ENCODE results near the gene TUBB.

Gene TUBB

DNA sequence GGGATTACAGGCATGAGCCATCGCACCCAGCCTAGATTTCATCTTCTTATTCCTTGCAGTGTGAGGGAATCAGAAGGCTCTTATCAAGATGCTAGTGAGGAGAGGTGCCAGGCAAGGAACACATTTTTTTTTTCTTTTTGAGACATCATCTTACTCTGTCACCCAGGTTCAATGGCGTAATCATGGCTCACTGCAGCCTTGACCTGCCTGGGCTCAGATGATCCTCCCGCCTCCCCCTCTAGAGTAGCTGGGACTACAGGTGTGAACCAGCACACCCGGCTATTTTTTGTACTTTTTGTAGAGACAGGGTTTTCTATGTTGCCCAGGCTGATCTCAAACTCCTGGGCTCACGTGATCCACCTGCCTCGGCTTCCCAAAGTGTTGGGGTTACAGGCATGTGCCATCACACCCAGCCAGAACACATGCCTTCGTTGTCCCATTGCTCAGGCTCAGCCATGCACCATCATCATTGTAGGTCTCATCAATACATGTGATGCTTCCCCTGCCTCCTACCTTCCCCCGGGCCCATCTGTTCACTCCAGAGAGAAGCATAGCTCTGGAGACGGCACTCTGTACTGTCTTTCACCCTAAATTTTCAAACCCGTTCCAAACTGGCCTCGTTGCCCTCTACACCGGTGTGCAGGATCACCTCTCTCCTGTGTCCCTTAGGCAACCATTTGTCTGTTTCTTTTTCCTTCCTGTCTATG is 12.2 kb downstream of the TUBB start:
- POLR2A ChIA-PET, result interaction anchor here (1.4 to 4.3 kb wide), 3 partner anchors 10 to 53 kb away, joined by 4 to 23 read pairs (median 22); partner anchors contain the start of gene FLOT1
- TF ChIP-seq SUZ12 (IDR thresholded peaks at IDR 0.05), result no peak
- TF ChIP-seq FOXK2 (IDR thresholded peaks at IDR 0.05), result no peak
- no peak for TF ChIP-seq LEF1 (IDR thresholded peaks at IDR 0.05; ENCODE audit: borderline replicate concordance)
- TF ChIP-seq ELF4 (IDR thresholded peaks at IDR 0.05), result no peak
- no peak for TF ChIP-seq FOXM1 (IDR thresholded peaks at IDR 0.05; ENCODE audit: borderline replicate concordance)
- no peak for TF ChIP-seq ARNT (IDR thresholded peaks at IDR 0.05)
- no peak for TF ChIP-seq ZNF384 (IDR thresholded peaks at IDR 0.05)
- TF ChIP-seq, protein P1, sequence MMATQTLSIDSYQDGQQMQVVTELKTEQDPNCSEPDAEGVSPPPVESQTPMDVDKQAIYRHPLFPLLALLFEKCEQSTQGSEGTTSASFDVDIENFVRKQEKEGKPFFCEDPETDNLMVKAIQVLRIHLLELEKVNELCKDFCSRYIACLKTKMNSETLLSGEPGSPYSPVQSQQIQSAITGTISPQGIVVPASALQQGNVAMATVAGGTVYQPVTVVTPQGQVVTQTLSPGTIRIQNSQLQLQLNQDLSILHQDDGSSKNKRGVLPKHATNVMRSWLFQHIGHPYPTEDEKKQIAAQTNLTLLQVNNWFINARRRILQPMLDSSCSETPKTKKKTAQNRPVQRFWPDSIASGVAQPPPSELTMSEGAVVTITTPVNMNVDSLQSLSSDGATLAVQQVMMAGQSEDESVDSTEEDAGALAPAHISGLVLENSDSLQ (IDR thresholded peaks at IDR 0.05), result no peak
- DNase-seq (ENCODE audit: extremely low spot score), result no peak
- CTCF ChIA-PET, result interaction anchor here (1.0 to 4.7 kb wide), 3 partner anchors 52 to 191 kb away, joined by 3 to 88 read pairs (median 13); no protein-coding TSS in a partner anchor

DNA sequence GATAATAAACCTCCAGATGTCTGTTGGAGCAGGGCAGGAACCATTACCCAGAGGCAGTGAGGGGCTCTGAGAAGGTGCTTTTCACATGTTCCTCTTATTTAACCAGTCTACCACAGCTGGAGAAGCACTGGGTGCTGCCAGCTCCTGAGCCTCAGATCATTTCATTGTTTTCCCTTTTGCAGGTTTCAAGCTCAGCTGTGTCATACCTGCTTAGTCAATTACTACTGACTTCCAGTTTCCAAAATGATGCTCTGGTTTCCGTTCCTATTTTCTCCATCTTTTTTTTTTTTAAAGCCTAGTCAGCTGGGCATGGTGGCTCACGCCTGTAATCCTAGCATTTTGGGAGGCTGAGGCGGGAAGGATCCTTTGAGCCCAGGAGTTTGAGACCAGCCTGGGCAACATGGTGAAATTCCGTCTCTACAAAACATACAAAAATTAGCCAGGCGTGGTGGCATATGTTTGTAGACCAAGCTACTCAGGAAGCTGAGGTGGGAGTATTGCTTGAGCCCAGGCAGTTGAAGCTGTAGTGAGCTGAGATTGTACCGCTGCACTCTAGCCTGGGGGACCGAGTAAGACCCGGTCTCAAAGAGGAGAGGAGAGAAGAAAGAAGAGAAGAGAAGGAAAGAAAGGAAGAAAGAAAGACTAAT is 15.6 kb downstream of the TUBB start:
- ChIA-PET CTCF (interaction anchor here (1.0 kb wide), 1 partner anchor 13 kb away, joined by 3 read pairs; no protein-coding TSS in a partner anchor), POLR2A (interaction anchor here (1.5 kb wide), 1 partner anchor 18 kb away, joined by 6 read pairs; the partner anchor contains the start of gene MDC1)
- TF ChIP-seq L3MBTL2 (conservative IDR thresholded peaks at IDR 0.05) (no peak), HDGF (IDR thresholded peaks at IDR 0.05; ENCODE audit: borderline replicate concordance) (no peak), CTBP1 (IDR thresholded peaks at IDR 0.05; ENCODE audit: borderline replicate concordance) (no peak), BHLHE40 (IDR thresholded peaks at IDR 0.05; ENCODE audit: borderline replicate concordance) (no peak), FOXM1 (IDR thresholded peaks at IDR 0.05; ENCODE audit: borderline replicate concordance) (no peak), NFRKB (IDR thresholded peaks at IDR 0.05) (no peak), TARDBP (IDR thresholded peaks at IDR 0.05) (no peak), FOXK2 (IDR thresholded peaks at IDR 0.05) (no peak), SP1 (IDR thresholded peaks at IDR 0.05) (no peak), ARNT (IDR thresholded peaks at IDR 0.05) (no peak), SUZ12 (IDR thresholded peaks at IDR 0.05) (no peak), FOXA1 (IDR thresholded peaks at IDR 0.05) (no peak), ELF4 (IDR thresholded peaks at IDR 0.05) (no peak), ZNF384 (IDR thresholded peaks at IDR 0.05) (no peak), LEF1 (IDR thresholded peaks at IDR 0.05; ENCODE audit: borderline replicate concordance) (no peak)
- TF ChIP-seq, protein P1 (IDR thresholded peaks at IDR 0.05), result no peak

DNA sequence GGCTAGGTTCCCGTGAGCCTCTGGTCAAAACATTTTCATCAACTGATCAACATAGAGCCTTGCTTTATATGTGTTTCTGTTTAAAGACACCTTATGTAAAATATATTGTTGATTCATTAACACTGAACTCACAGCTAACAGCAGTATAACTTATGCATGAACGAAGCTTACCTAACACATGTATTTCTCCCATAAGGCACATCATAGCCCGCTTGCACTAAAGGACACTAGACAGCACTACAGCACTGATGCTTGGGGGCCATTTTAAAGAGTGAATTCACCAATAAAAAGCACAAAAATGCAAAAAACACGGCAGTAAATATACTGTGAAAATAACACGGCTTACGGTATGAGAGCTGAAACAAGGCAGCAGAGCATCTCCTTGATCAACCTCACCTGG is 18.4 kb downstream of the TUBB start:
- no peak for TF ChIP-seq FOXM1 (IDR thresholded peaks at IDR 0.05; ENCODE audit: borderline replicate concordance)
- TF ChIP-seq HDGF (IDR thresholded peaks at IDR 0.05; ENCODE audit: borderline replicate concordance), result no peak
- TF ChIP-seq ZNF384 (IDR thresholded peaks at IDR 0.05), result no peak
- no peak for TF ChIP-seq L3MBTL2 (conservative IDR thresholded peaks at IDR 0.05)
- no peak for TF ChIP-seq ELF4 (IDR thresholded peaks at IDR 0.05)
- DNase-seq (ENCODE audit: extremely low spot score), result no peak
- ChIA-PET POLR2A (interaction anchor here (1.8 kb wide), 1 partner anchor 18 kb away, joined by 5 read pairs; the partner anchor contains the start of gene TUBB), CTCF (interaction anchor here (0.9 kb wide), 1 partner anchor 341 kb away, joined by 3 read pairs; no protein-coding TSS in a partner anchor)

More for the DNA sequence above, 15.6 kb downstream of the TUBB start:
- DNase-seq (ENCODE audit: extremely low spot score), result no peak

DNA sequence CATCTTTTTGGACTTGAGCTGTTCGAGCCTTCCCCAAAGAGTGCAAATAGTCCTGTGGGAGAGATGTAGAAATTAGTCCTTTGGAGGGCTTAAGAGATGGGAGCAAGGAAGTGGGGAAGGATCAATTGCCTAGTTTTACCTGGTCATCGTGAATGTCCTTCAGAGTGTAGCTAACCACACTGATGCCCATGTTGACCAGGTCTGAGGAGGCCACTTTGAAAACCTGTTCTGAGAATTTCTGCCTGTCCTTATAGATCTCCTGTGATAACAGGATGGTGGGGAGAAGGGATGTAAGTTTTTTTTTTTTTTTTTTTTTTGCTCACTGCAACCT is 20.4 kb downstream of the TUBB start:
- TF ChIP-seq, protein P1 (IDR thresholded peaks at IDR 0.05), result no peak
- no peak for TF ChIP-seq NFRKB (IDR thresholded peaks at IDR 0.05)
- no peak for TF ChIP-seq SUZ12 (IDR thresholded peaks at IDR 0.05)
- no peak for TF ChIP-seq ELF4 (IDR thresholded peaks at IDR 0.05)
- no peak for TF ChIP-seq SP1 (IDR thresholded peaks at IDR 0.05)
- TF ChIP-seq FOXM1 (IDR thresholded peaks at IDR 0.05; ENCODE audit: borderline replicate concordance), result no peak
- no peak for TF ChIP-seq FOXK2 (IDR thresholded peaks at IDR 0.05)
- no peak for TF ChIP-seq FOXA1 (IDR thresholded peaks at IDR 0.05)
- no peak for TF ChIP-seq LEF1 (IDR thresholded peaks at IDR 0.05; ENCODE audit: borderline replicate concordance)
- no peak for TF ChIP-seq ZNF384 (IDR thresholded peaks at IDR 0.05)
- POLR2A ChIA-PET, result interaction anchor here (1.0 to 1.8 kb wide), 2 partner anchors 10 to 20 kb away, joined by 3 to 5 read pairs; partner anchors contain the start of gene TUBB
- CTCF ChIA-PET, result no interaction called here
- DNase-seq (ENCODE audit: extremely low spot score), result no peak

DNA sequence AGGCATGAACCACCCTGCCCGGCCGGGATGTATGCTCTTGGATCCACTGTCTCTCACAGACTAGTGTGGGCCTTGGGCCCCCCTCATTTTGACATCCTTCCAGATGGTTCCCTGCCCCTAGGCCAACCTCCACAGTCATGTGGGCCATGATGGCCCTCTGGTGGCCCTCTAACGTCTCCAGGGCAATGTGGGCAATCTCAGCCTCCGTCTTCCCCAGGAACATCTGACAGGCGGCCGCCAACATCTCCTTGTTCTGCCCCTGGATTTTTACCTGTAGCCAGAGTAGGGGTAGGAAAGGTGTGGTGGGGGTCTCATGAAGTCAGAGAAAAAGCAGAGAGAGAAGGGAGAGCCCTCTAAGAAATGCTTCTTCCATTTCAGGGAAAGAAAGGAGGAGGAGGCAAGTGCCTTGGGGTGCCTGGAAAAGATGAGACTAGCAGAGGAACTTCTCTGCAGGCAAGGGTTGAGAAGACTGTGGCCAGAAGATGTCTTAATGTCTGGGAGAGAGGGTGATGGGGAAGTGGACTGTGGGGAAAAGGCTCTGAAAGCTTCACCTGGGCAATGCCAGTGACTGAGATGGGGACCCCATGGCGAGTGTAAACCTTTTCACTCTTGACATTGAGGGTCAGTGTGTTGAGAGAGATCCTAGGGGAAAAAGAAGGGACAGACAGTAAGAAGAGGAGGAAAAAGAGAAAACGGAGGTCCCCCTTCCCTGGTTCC is 21.1 kb downstream of the TUBB start:
- no peak for TF ChIP-seq ARNT (IDR thresholded peaks at IDR 0.05)
- TF ChIP-seq, protein P1 (IDR thresholded peaks at IDR 0.05), result no peak
- TF ChIP-seq SP1 (IDR thresholded peaks at IDR 0.05), result no peak
- no peak for TF ChIP-seq FOXA1 (IDR thresholded peaks at IDR 0.05)
- no peak for TF ChIP-seq TARDBP (IDR thresholded peaks at IDR 0.05)
- TF ChIP-seq SUZ12 (IDR thresholded peaks at IDR 0.05), result no peak
- TF ChIP-seq L3MBTL2 (conservative IDR thresholded peaks at IDR 0.05), result no peak
- TF ChIP-seq FOXK2 (IDR thresholded peaks at IDR 0.05), result no peak
- no peak for TF ChIP-seq ZNF384 (IDR thresholded peaks at IDR 0.05)
- no peak for TF ChIP-seq NFRKB (IDR thresholded peaks at IDR 0.05)
- TF ChIP-seq HDGF (IDR thresholded peaks at IDR 0.05; ENCODE audit: borderline replicate concordance), result no peak
- no peak for TF ChIP-seq CTBP1 (IDR thresholded peaks at IDR 0.05; ENCODE audit: borderline replicate concordance)
- TF ChIP-seq ELF4 (IDR thresholded peaks at IDR 0.05), result no peak
- TF ChIP-seq BHLHE40 (IDR thresholded peaks at IDR 0.05; ENCODE audit: borderline replicate concordance), result no peak
- no peak for TF ChIP-seq LEF1 (IDR thresholded peaks at IDR 0.05; ENCODE audit: borderline replicate concordance)
- TF ChIP-seq FOXM1 (IDR thresholded peaks at IDR 0.05; ENCODE audit: borderline replicate concordance), result no peak
- CTCF ChIA-PET, result no interaction called here
- no peak for DNase-seq (ENCODE audit: extremely low spot score)
- POLR2A ChIA-PET, result interaction anchor here (1.0 to 1.7 kb wide), 3 partner anchors 19 to 41 kb away, joined by 4 to 6 read pairs (median 4); partner anchors contain the start of gene MDC1

All from HEK293T (cell line).